IPS-15b (cell line): ENCODE measurements around the gene CD99.

ENCODE experiments used
- H3K27me3 ChIP-seq: one replicate; pipeline ENCODE4 v1.6.1; 2013; ENCODE audit warnings: low read length; ENCODE audit not compliant: control insufficient read depth, insufficient read depth
- H3K36me3 ChIP-seq: one replicate; pipeline ENCODE4 v1.6.1; 2013; ENCODE audit warnings: low read length; ENCODE audit not compliant: control insufficient read depth, insufficient read depth
- H3K4me1 ChIP-seq: one replicate; pipeline ENCODE4 v1.6.1; 2013; ENCODE audit warnings: mild to moderate bottlenecking, low read length; ENCODE audit not compliant: control insufficient read depth, insufficient read depth
- H3K4me3 ChIP-seq: one replicate; pipeline ENCODE4 v1.5.1; 2013; ENCODE audit warnings: low read depth, low read length
- H3K9ac ChIP-seq: one replicate; pipeline ENCODE4 v1.6.1; 2013; ENCODE audit warnings: low read depth, mild to moderate bottlenecking, low read length
- H3K9me3 ChIP-seq: one replicate; pipeline ENCODE4 v1.6.1; 2013; ENCODE audit warnings: mild to moderate bottlenecking, low read length; ENCODE audit not compliant: control insufficient read depth, insufficient read depth

Gene CD99

GRCh38 chrX:2690856-2691542 lies at the start of gene CD99:
Gene CD99 (plus strand): TSS chrX:2691295. CDS start chrX:2691361, 66 bp downstream.
- Histone ChIP-seq H3K9me3 (no peaks in the 10 kb centered on the region), H3K4me3 (peak within 1 kb of the TSS; percentile 67), H3K27me3 (peaks cover 51% of the 10 kb centered on the region), H3K4me1 (peaks cover 3% of the 10 kb centered on the region), H3K9ac (peak within 1 kb of the TSS; percentile 37), H3K36me3 (no peaks in the 10 kb centered on the region)

GRCh38 chrX:2642146-2642545 lies 48.9 kb upstream of the CD99 start:
- no peaks in the 10 kb centered on the region for H3K4me1 ChIP-seq
- peaks cover 4% of the 10 kb centered on the region for H3K36me3 ChIP-seq
- no peaks in the 10 kb centered on the region for H3K9me3 ChIP-seq
- no peaks in the 10 kb centered on the region for H3K27me3 ChIP-seq
- no peak overlapping the region for H3K4me3 ChIP-seq
- H3K9ac ChIP-seq = no peak overlapping the region

GRCh38 chrX:2642791-2643190 lies 48.3 kb upstream of the CD99 start:
- H3K36me3 ChIP-seq = peaks cover 4% of the 10 kb centered on the region
- no peaks in the 10 kb centered on the region for H3K27me3 ChIP-seq
- no peaks in the 10 kb centered on the region for H3K4me1 ChIP-seq
- H3K4me3 ChIP-seq = no peak overlapping the region
- no peak overlapping the region for H3K9ac ChIP-seq
- no peaks in the 10 kb centered on the region for H3K9me3 ChIP-seq

- H3K9ac ChIP-seq = no peak overlapping the region
- H3K4me1 ChIP-seq = no peaks in the 10 kb centered on the region
- H3K36me3 ChIP-seq = peaks cover 6% of the 10 kb centered on the region
- no peak overlapping the region for H3K4me3 ChIP-seq
- no peaks in the 10 kb centered on the region for H3K9me3 ChIP-seq
- no peaks in the 10 kb centered on the region for H3K27me3 ChIP-seq
Measured at GRCh38 chrX:2643880-2644279, 47.2 kb upstream of the CD99 start.

- no peaks in the 10 kb centered on the region for H3K4me1 ChIP-seq
- H3K4me3 ChIP-seq = no peak overlapping the region
- H3K36me3 ChIP-seq = peaks cover 2% of the 10 kb centered on the region
- H3K27me3 ChIP-seq = no peaks in the 10 kb centered on the region
- H3K9ac ChIP-seq = no peak overlapping the region
- H3K9me3 ChIP-seq = no peaks in the 10 kb centered on the region
Measured at GRCh38 chrX:2645563-2645962, 45.5 kb upstream of the CD99 start.

GRCh38 chrX:2647627-2648026 lies 43.5 kb upstream of the CD99 start:
- no peak overlapping the region for H3K4me3 ChIP-seq
- H3K4me1 ChIP-seq = no peaks in the 10 kb centered on the region
- no peaks in the 10 kb centered on the region for H3K27me3 ChIP-seq
- no peak overlapping the region for H3K9ac ChIP-seq
- peaks cover 2% of the 10 kb centered on the region for H3K36me3 ChIP-seq
- no peaks in the 10 kb centered on the region for H3K9me3 ChIP-seq

- Histone ChIP-seq H3K36me3 (peaks cover 2% of the 10 kb centered on the region), H3K9me3 (no peaks in the 10 kb centered on the region), H3K27me3 (no peaks in the 10 kb centered on the region), H3K9ac (no peak overlapping the region), H3K4me3 (no peak overlapping the region), H3K4me1 (peaks cover 1% of the 10 kb centered on the region)
Measured at GRCh38 chrX:2650037-2650436, 41.1 kb upstream of the CD99 start.

- peaks cover 2% of the 10 kb centered on the region for H3K4me1 ChIP-seq
- H3K36me3 ChIP-seq = peaks cover 2% of the 10 kb centered on the region
Measured at GRCh38 chrX:2650865-2651264, 40.2 kb upstream of the CD99 start.

GRCh38 chrX:2652106-2652505 lies 39.0 kb upstream of the CD99 start:
- Histone ChIP-seq H3K27me3 (no peaks in the 10 kb centered on the region), H3K4me1 (peaks cover 2% of the 10 kb centered on the region), H3K4me3 (no peak overlapping the region), H3K9ac (no peak overlapping the region), H3K9me3 (no peaks in the 10 kb centered on the region), H3K36me3 (peaks cover 2% of the 10 kb centered on the region)

More at GRCh38 chrX:2650865-2651264, 40.2 kb upstream of the CD99 start:
- no peaks in the 10 kb centered on the region for H3K9me3 ChIP-seq
- H3K4me3 ChIP-seq = no peak overlapping the region
- H3K9ac ChIP-seq = no peak overlapping the region
- H3K27me3 ChIP-seq = no peaks in the 10 kb centered on the region

- Histone ChIP-seq H3K36me3 (no peaks in the 10 kb centered on the region), H3K4me1 (peaks cover 2% of the 10 kb centered on the region), H3K9ac (no peak overlapping the region), H3K27me3 (no peaks in the 10 kb centered on the region), H3K9me3 (no peaks in the 10 kb centered on the region), H3K4me3 (no peak overlapping the region)
Measured at GRCh38 chrX:2654436-2655340, 36.4 kb upstream of the CD99 start.

- Histone ChIP-seq H3K9ac (no peak overlapping the region), H3K4me1 (peaks cover 2% of the 10 kb centered on the region), H3K36me3 (no peaks in the 10 kb centered on the region), H3K4me3 (no peak overlapping the region), H3K9me3 (no peaks in the 10 kb centered on the region), H3K27me3 (no peaks in the 10 kb centered on the region)
Measured at GRCh38 chrX:2656257-2656836, 34.7 kb upstream of the CD99 start.
